OCI-LY1 (cell line): Measurements from ENCODE around the gene PIAS2.

Experiments
- H2AFZ ChIP-seq: fragments of 200-600 bp; sonication (generic), shearing (Covaris generic); 2 replicates; pipeline ENCODE4 v1.6.0; 2014; ENCODE audit warnings: antibody characterized with exemption, mild to moderate bottlenecking, low read length
- H3F3A ChIP-seq: fragments of 200-600 bp; sonication (generic), shearing (Covaris generic); 2 replicates; pipeline ENCODE4 v1.6.0; 2014; ENCODE audit warnings: mild to moderate bottlenecking, antibody characterized with exemption, low read length, moderate library complexity; ENCODE audit not compliant: insufficient read depth
- H3K27ac ChIP-seq: fragments of 200-600 bp; sonication (generic); 2 replicates; pipeline ENCODE4 v1.5.1; 2014; ENCODE audit warnings: low read length, mixed run types, mild to moderate bottlenecking, low read depth; ENCODE audit not compliant: poor library complexity, severe bottlenecking
- H3K27me3 ChIP-seq: fragments of 200-600 bp; sonication (generic); 2 replicates; pipeline ENCODE4 v1.6.0; 2014; ENCODE audit warnings: antibody characterized with exemption, mild to moderate bottlenecking, low read length, moderate library complexity; ENCODE audit not compliant: insufficient read depth
- H3K36me3 ChIP-seq: fragments of 200-600 bp; sonication (generic); 2 replicates; pipeline ENCODE4 v1.6.1; 2014; ENCODE audit warnings: mild to moderate bottlenecking, antibody characterized with exemption, low read length, moderate library complexity, mixed read lengths; ENCODE audit not compliant: insufficient read depth
- H3K4me1 ChIP-seq: fragments of 200-600 bp; sonication (generic); 2 replicates; pipeline ENCODE4 v1.5.1; 2014; ENCODE audit warnings: mild to moderate bottlenecking, low read length, moderate library complexity; ENCODE audit not compliant: insufficient read depth, severe bottlenecking
- H3K4me2 ChIP-seq: fragments of 200-600 bp; sonication (generic), shearing (Covaris generic); 2 replicates; pipeline ENCODE4 v1.6.1; 2014; ENCODE audit warnings: low read length
- H3K4me3 ChIP-seq: fragments of 200-600 bp; sonication (generic); 2 replicates; pipeline ENCODE4 v1.5.1; 2014; ENCODE audit warnings: low read length, low read depth, mild to moderate bottlenecking, mixed read lengths; ENCODE audit not compliant: poor library complexity, severe bottlenecking
- H3K79me2 ChIP-seq: fragments of 200-600 bp; shearing (Covaris generic); 2 replicates; pipeline ENCODE4 v1.6.1; 2016; ENCODE audit warnings: mixed run types, low read length, mixed read lengths; ENCODE audit not compliant: insufficient read depth
- H3K9ac ChIP-seq: fragments of 200-600 bp; sonication (generic), shearing (Covaris generic); 2 replicates; pipeline ENCODE4 v1.6.1; 2014; ENCODE audit warnings: mild to moderate bottlenecking, low read length, mixed read lengths
- H3K9me2 ChIP-seq: fragments of 200-600 bp; sonication (generic), shearing (Covaris generic); 2 replicates; pipeline ENCODE4 v1.6.1; 2014; ENCODE audit warnings: low read depth, mild to moderate bottlenecking, low read length, mixed read lengths
- H3K9me3 ChIP-seq: fragments of 200-600 bp; shearing (Covaris generic); 2 replicates; pipeline ENCODE4 v1.6.1; 2014; ENCODE audit warnings: low read length, mixed read lengths
- H4K20me1 ChIP-seq: fragments of 200-600 bp; sonication (generic), shearing (Covaris generic); 2 replicates; pipeline ENCODE4 v1.6.0; 2016; ENCODE audit warnings: mild to moderate bottlenecking, low read length; ENCODE audit not compliant: insufficient read depth
- CTCF ChIP-seq: fragments of 200-600 bp; sonication (generic), shearing (Covaris generic); IDR thresholded peaks from 2 replicates; pipeline ENCODE4 v1.5.1; 2017; ENCODE audit warnings: mild to moderate bottlenecking, antibody characterized with exemption, low read length, moderate library complexity, mixed read lengths
- EZH2 ChIP-seq: fragments of 200-600 bp; sonication (generic), shearing (Covaris generic); IDR thresholded peaks from 2 replicates; pipeline ENCODE4 v1.8.0; 2017; ENCODE audit warnings: borderline replicate concordance, mixed run types, mild to moderate bottlenecking, antibody characterized with exemption, low read length, moderate library complexity, mixed read lengths

PIAS2 gene

GRCh38 chr18:46754661-46755292 is 162.5 kb downstream of the PIAS2 start:
- H3F3A ChIP-seq: no peaks in the 10 kb centered on the region
- no peak overlapping the region for H3K27ac ChIP-seq
- H3K4me2 ChIP-seq: no peak overlapping the region
- no peaks in the 10 kb centered on the region for H3K79me2 ChIP-seq
- H3K4me1 ChIP-seq: no peaks in the 10 kb centered on the region
- H2AFZ ChIP-seq: no peak overlapping the region
- H3K4me3 ChIP-seq: no peak overlapping the region
- H3K9me2 ChIP-seq: no peaks in the 10 kb centered on the region
- no peaks in the 10 kb centered on the region for H4K20me1 ChIP-seq
- no peak for TF ChIP-seq EZH2
- no peak for TF ChIP-seq CTCF
- H3K36me3 ChIP-seq: no peaks in the 10 kb centered on the region
- no peaks in the 10 kb centered on the region for H3K9me3 ChIP-seq
- H3K9ac ChIP-seq: no peak overlapping the region
- H3K27me3 ChIP-seq: no peaks in the 10 kb centered on the region

GRCh38 chr18:46754188-46754587 is 163.1 kb downstream of the PIAS2 start:
- Histone ChIP-seq H3K36me3 (no peaks in the 10 kb centered on the region), H2AFZ (no peak overlapping the region), H3K4me3 (no peak overlapping the region), H3K9ac (no peak overlapping the region), H3K4me1 (no peaks in the 10 kb centered on the region), H4K20me1 (no peaks in the 10 kb centered on the region), H3K79me2 (no peaks in the 10 kb centered on the region), H3K4me2 (no peak overlapping the region), H3K27ac (no peak overlapping the region), H3K9me3 (no peaks in the 10 kb centered on the region), H3F3A (no peaks in the 10 kb centered on the region), H3K9me2 (no peaks in the 10 kb centered on the region), H3K27me3 (no peaks in the 10 kb centered on the region)
- TF ChIP-seq CTCF (no peak), EZH2 (no peak)
